Measurements from ENCODE around the gene PTPRD.

DNA sequence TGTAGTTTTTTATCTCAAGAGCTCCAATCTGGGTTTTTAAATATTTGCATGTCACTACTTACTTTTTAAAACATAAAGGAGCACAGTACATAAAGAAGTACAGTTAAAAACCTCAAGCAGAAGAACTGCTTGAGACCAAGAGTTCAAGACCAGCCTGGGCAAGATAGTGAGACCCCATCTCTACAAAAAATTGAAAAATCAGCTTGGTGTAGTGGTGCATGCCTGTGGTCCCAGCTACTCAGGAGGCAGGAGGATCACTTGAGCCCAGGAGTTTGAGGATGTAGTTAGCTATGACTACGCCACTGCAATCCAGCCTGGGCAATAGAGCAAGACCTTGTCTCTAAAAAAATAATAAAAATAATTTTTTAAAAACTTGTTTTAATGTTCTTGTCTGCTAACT lies 1840.5 kb downstream of the PTPRD start:
- TF ChIP-seq, protein P1, sequence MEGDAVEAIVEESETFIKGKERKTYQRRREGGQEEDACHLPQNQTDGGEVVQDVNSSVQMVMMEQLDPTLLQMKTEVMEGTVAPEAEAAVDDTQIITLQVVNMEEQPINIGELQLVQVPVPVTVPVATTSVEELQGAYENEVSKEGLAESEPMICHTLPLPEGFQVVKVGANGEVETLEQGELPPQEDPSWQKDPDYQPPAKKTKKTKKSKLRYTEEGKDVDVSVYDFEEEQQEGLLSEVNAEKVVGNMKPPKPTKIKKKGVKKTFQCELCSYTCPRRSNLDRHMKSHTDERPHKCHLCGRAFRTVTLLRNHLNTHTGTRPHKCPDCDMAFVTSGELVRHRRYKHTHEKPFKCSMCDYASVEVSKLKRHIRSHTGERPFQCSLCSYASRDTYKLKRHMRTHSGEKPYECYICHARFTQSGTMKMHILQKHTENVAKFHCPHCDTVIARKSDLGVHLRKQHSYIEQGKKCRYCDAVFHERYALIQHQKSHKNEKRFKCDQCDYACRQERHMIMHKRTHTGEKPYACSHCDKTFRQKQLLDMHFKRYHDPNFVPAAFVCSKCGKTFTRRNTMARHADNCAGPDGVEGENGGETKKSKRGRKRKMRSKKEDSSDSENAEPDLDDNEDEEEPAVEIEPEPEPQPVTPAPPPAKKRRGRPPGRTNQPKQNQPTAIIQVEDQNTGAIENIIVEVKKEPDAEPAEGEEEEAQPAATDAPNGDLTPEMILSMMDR (conservative IDR thresholded peaks at IDR 0.05; ENCODE audit: low read length): no peak
- TF ChIP-seq EZH2phosphoT487 (IDR thresholded peaks at IDR 0.05; ENCODE audit: borderline replicate concordance): no peak

Measured in Loucy (cell line).